Endodermal cell (in vitro differentiated cells): ENCODE data around the gene CASZ1. TPM values are rescaled to one million over a fixed set of nuclear protein-coding genes. Genes with fewer than 3 reads are reported as not detected.

Experiments
- DNase-seq: peaks from one replicate; pipeline ENCODE4 v3.0.0-alpha.2; 2017
- H3K27ac ChIP-seq: 2 replicates; pipeline ENCODE4 v1.5.1; 2013; ENCODE audit warnings: mild to moderate bottlenecking, low read depth, low read length, moderate library complexity
- H3K27me3 ChIP-seq: 2 replicates; pipeline ENCODE4 v1.6.1; 2013; ENCODE audit warnings: mild to moderate bottlenecking, low read length, moderate library complexity; ENCODE audit not compliant: insufficient read depth, control insufficient read depth, poor library complexity, severe bottlenecking
- H3K36me3 ChIP-seq: 2 replicates; pipeline ENCODE4 v1.7.0; 2013; ENCODE audit warnings: mild to moderate bottlenecking, low read length, moderate library complexity; ENCODE audit not compliant: control insufficient read depth, insufficient read depth
- H3K4me1 ChIP-seq: one replicate; pipeline ENCODE4 v1.7.0; 2013; ENCODE audit warnings: low read length; ENCODE audit not compliant: control insufficient read depth, insufficient read depth
- H3K4me3 ChIP-seq: 2 replicates; pipeline ENCODE4 v1.5.1; 2013; ENCODE audit warnings: mild to moderate bottlenecking, low read length, moderate library complexity
- H3K9ac ChIP-seq: 2 replicates; pipeline ENCODE4 v1.6.1; 2013; ENCODE audit warnings: mild to moderate bottlenecking, low read length, moderate library complexity; ENCODE audit not compliant: poor library complexity, severe bottlenecking; ENCODE audit errors: extremely low read depth
- H3K9me3 ChIP-seq: 2 replicates; pipeline ENCODE4 v1.6.1; 2013; ENCODE audit warnings: mild to moderate bottlenecking, low read length, moderate library complexity; ENCODE audit not compliant: control insufficient read depth
- H3K27ac Mint-ChIP-seq: 2 replicates; pipeline ENCODE4 v1.8.0; 2020; ENCODE audit warnings: mixed read lengths
- H3K27me3 Mint-ChIP-seq: 2 replicates; pipeline ENCODE4 v1.8.0; 2021; ENCODE audit warnings: mild to moderate bottlenecking, mixed read lengths; ENCODE audit not compliant: insufficient read depth
- H3K36me3 Mint-ChIP-seq: 2 replicates; pipeline ENCODE4 v1.8.0; 2020; ENCODE audit warnings: low read depth, mixed read lengths
- H3K4me1 Mint-ChIP-seq: 2 replicates; pipeline ENCODE4 v1.8.0; 2020; ENCODE audit warnings: mixed read lengths
- H3K4me3 Mint-ChIP-seq: 2 replicates; pipeline ENCODE4 v1.8.0; 2020; ENCODE audit warnings: mild to moderate bottlenecking, moderate library complexity, mixed read lengths
- H3K9me3 Mint-ChIP-seq: 2 replicates; pipeline ENCODE4 v1.8.0; 2020; ENCODE audit warnings: mild to moderate bottlenecking, mixed read lengths
- WGBS, 2 experiments: methylation state at CpG; one replicate each; pipeline versions ENCODE4 v1.1.5 to v1.1.7; 2013; ENCODE audit warnings: missing lambda C conversion rate in 2 of 2, mixed read lengths in 1 of 2; ENCODE audit not compliant: insufficient coverage in 1 of 2, insufficient read length in 1 of 2; 5-methylcytosine and 5-hydroxymethylcytosine counted together
- total RNA-seq, 2 donors: library from RNA; stranded (reverse); fragmentation: NEBNext Ultra II Directional in 1 of 2; extraction: Animal tissue kit (Norgen Biotek cat#: 25700) in 1 of 2; gene quantifications; 2 replicates in 1 of 2; 3 replicates in 1 of 2; pipeline ENCODE4 v1.2.1, GENCODE V29; 2021
- TF ChIP-seq, protein P1 (sequence below): fragments of 200-600 bp; sonication (generic); conservative IDR thresholded peaks from 2 replicates; pipeline ENCODE4 v1.5.0; 2021; ENCODE audit warnings: antibody characterized with exemption, mild to moderate bottlenecking

CASZ1 gene
- total RNA-seq, 2 donors from 2014 or later = 3.5 to 5.9 TPM

- Histone ChIP-seq H3K4me3 (no peak overlapping the region), H3K36me3 (no peaks in the 10 kb centered on the region), H3K27ac (no peak overlapping the region), H3K9ac (no peak overlapping the region), H3K27me3 (peaks cover 24% of the 10 kb centered on the region), H3K9me3 (no peaks in the 10 kb centered on the region), H3K4me1 (peaks cover 4% of the 10 kb centered on the region)
- TF ChIP-seq, protein P1, sequence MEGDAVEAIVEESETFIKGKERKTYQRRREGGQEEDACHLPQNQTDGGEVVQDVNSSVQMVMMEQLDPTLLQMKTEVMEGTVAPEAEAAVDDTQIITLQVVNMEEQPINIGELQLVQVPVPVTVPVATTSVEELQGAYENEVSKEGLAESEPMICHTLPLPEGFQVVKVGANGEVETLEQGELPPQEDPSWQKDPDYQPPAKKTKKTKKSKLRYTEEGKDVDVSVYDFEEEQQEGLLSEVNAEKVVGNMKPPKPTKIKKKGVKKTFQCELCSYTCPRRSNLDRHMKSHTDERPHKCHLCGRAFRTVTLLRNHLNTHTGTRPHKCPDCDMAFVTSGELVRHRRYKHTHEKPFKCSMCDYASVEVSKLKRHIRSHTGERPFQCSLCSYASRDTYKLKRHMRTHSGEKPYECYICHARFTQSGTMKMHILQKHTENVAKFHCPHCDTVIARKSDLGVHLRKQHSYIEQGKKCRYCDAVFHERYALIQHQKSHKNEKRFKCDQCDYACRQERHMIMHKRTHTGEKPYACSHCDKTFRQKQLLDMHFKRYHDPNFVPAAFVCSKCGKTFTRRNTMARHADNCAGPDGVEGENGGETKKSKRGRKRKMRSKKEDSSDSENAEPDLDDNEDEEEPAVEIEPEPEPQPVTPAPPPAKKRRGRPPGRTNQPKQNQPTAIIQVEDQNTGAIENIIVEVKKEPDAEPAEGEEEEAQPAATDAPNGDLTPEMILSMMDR = no peak
- Mint-ChIP-seq H3K4me3 (no peak overlapping the region), H3K36me3 (no peaks in the 10 kb centered on the region), H3K4me1 (no peaks in the 10 kb centered on the region), H3K9me3 (no peaks in the 10 kb centered on the region), H3K27me3 (no peaks in the 10 kb centered on the region), H3K27ac (no peak overlapping the region)
- no peak for DNase-seq
- 86 to 100% methylated on average over 5 to 10 of the region's 10 CpGs for WGBS, 2 experiments
Observed at GRCh38 chr1:10655002-10655401, 141.4 kb downstream of the CASZ1 start.

- Mint-ChIP-seq H3K27me3 (no peaks in the 10 kb centered on the region), H3K27ac (no peak overlapping the region), H3K4me1 (no peaks in the 10 kb centered on the region), H3K4me3 (no peak overlapping the region), H3K36me3 (no peaks in the 10 kb centered on the region), H3K9me3 (no peaks in the 10 kb centered on the region)
- DNase-seq = no peak
- H3K4me1 ChIP-seq = peaks cover 4% of the 10 kb centered on the region
- H3K27ac ChIP-seq = no peak overlapping the region
- no peak overlapping the region for H3K4me3 ChIP-seq
- no peaks in the 10 kb centered on the region for H3K36me3 ChIP-seq
- no peak overlapping the region for H3K9ac ChIP-seq
- TF ChIP-seq, protein P1 = no peak
- peaks cover 35% of the 10 kb centered on the region for H3K27me3 ChIP-seq
- no peaks in the 10 kb centered on the region for H3K9me3 ChIP-seq
- 92 to 99% methylated on average over 34 to 41 of the region's 41 CpGs for WGBS, 2 experiments
Observed at GRCh38 chr1:10653370-10654125, 142.9 kb downstream of the CASZ1 start.

DNA sequence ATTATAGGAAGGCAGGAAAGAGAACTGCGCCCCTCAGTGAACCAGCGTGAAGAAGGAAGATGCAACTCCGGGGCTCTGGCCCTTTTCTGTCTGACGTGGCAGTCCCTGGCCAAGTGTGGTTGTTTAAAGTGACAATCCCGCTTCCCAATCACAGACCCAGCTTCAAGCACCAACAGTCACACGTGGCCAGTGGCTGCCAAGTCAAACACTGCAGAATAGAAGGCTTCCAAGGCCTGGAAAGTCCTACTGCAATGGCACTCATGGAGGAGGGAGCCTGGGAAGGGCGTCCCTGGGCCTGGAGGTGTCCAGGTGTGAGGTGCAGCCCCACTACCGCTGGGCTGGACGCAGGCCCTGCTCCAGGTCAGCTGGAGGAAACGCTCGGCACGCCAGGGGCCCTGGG, 143.8 kb downstream of the CASZ1 start:
- Mint-ChIP-seq H3K27me3 (no peaks in the 10 kb centered on the region), H3K9me3 (no peaks in the 10 kb centered on the region), H3K27ac (no peak overlapping the region), H3K36me3 (no peaks in the 10 kb centered on the region), H3K4me1 (no peaks in the 10 kb centered on the region), H3K4me3 (no peak overlapping the region)
- peaks cover 35% of the 10 kb centered on the region for H3K27me3 ChIP-seq
- no peak overlapping the region for H3K27ac ChIP-seq
- H3K9ac ChIP-seq = no peak overlapping the region
- TF ChIP-seq, protein P1 = no peak
- no peaks in the 10 kb centered on the region for H3K36me3 ChIP-seq
- H3K9me3 ChIP-seq = no peaks in the 10 kb centered on the region
- WGBS, 2 experiments = 93 to 96% methylated on average over 4 to 12 of the region's 12 CpGs
- H3K4me3 ChIP-seq = no peak overlapping the region
- no peak for DNase-seq
- peaks cover 4% of the 10 kb centered on the region for H3K4me1 ChIP-seq
